OCI-LY7 (cell line): ENCODE results near the gene SLC22A12. TPM values are rescaled to one million over a fixed set of nuclear protein-coding genes. Genes with fewer than 3 reads are reported as not detected.
"Not testable (repeated sequence)": the region's sequence is repeated elsewhere in the genome, so short reads cannot be mapped to it uniquely, and the experiment has no call there.

Experiments
- BruUV-seq: library from RNA; stranded (reverse); fragments of 400-500 nt; replicated peaks from 2 replicates; lab custom pipeline; 2021; lab: Mats Ljungman, UMichigan
- CTCF ChIA-PET: fragments of 300-600 bp; sonication (Branson Sonifier 250); formaldehyde crosslinking; loops from one replicate; lab custom pipeline; 2022; ENCODE audit warnings: antibody characterized with exemption; ENCODE audit not compliant: unreplicated experiment; lab: Charles Lee
- POLR2A ChIA-PET: fragments of 300-600 bp; sonication (Branson Sonifier 250); formaldehyde crosslinking; loops from one replicate; lab custom pipeline; 2022; ENCODE audit warnings: antibody characterized with exemption; lab: Charles Lee
- DNase-seq: peaks from one replicate; pipeline ENCODE4 v3.0.0-alpha.2; 2015; ENCODE audit warnings: low spot score
- H2AFZ ChIP-seq: fragments of 200-600 bp; sonication (generic), shearing (Covaris generic); 2 replicates; pipeline ENCODE4 v1.6.1; 2014; ENCODE audit warnings: mild to moderate bottlenecking, antibody characterized with exemption, low read length, moderate library complexity
- H3K27ac ChIP-seq: fragments of 200-600 bp; sonication (generic); 2 replicates; pipeline ENCODE4 v1.5.1; 2014; ENCODE audit warnings: mixed run types, low read depth, mild to moderate bottlenecking, moderate library complexity, low read length, inconsistent platforms; ENCODE audit not compliant: poor library complexity, severe bottlenecking
- H3K36me3 ChIP-seq: fragments of 200-600 bp; sonication (generic); 2 replicates; pipeline ENCODE4 v1.6.1; 2014; ENCODE audit warnings: mild to moderate bottlenecking, antibody characterized with exemption, low read length, moderate library complexity, mixed read lengths; ENCODE audit not compliant: insufficient read depth
- H3K4me1 ChIP-seq: fragments of 200-600 bp; sonication (generic); 2 replicates; pipeline ENCODE4 v1.5.1; 2014; ENCODE audit warnings: mild to moderate bottlenecking, low read length; ENCODE audit not compliant: insufficient read depth, poor library complexity, severe bottlenecking
- H3K4me2 ChIP-seq: fragments of 200-600 bp; sonication (generic); 2 replicates; pipeline ENCODE4 v1.6.1; 2014; ENCODE audit warnings: mild to moderate bottlenecking, low read length
- H3K4me3 ChIP-seq: fragments of 200-600 bp; sonication (generic); 2 replicates; pipeline ENCODE4 v1.5.1; 2014; ENCODE audit warnings: mild to moderate bottlenecking, low read depth, low read length; ENCODE audit not compliant: poor library complexity, severe bottlenecking
- H3K79me2 ChIP-seq: fragments of 200-600 bp; sonication (generic); 2 replicates; pipeline ENCODE4 v1.6.1; 2016; ENCODE audit warnings: low read depth, mild to moderate bottlenecking, low read length, moderate library complexity, mixed read lengths; ENCODE audit not compliant: insufficient read depth
- H3K9me2 ChIP-seq: fragments of 200-600 bp; sonication (generic); 2 replicates; pipeline ENCODE4 v1.6.1; 2016; ENCODE audit warnings: mild to moderate bottlenecking, low read length, mixed read lengths; ENCODE audit not compliant: insufficient read depth
- H3K9me3 ChIP-seq: fragments of 200-600 bp; sonication (generic); 2 replicates; pipeline ENCODE4 v1.6.1; 2014; ENCODE audit warnings: mild to moderate bottlenecking, mixed run types, low read length, mixed read lengths
- H4K20me1 ChIP-seq: fragments of 200-600 bp; sonication (generic); 2 replicates; pipeline ENCODE4 v1.6.1; 2014; ENCODE audit warnings: mild to moderate bottlenecking, antibody characterized with exemption, low read length, moderate library complexity, mixed read lengths; ENCODE audit not compliant: insufficient read depth
- CTCF ChIP-seq: fragments of 200-600 bp; sonication (generic); conservative IDR thresholded peaks from 2 replicates; pipeline ENCODE4 v1.5.1; 2014; ENCODE audit warnings: mild to moderate bottlenecking, antibody characterized with exemption, low read length, moderate library complexity, mixed read lengths
- EZH2phosphoT487 ChIP-seq: fragments of 200-600 bp; sonication (generic); IDR thresholded peaks from 2 replicates; pipeline ENCODE4 v1.6.1; 2018; ENCODE audit warnings: low read depth, borderline replicate concordance, mild to moderate bottlenecking, mixed run types, antibody characterized with exemption, low read length, moderate library complexity, mixed read lengths
- intact Hi-C: fragments of 100-400 bp; cut with micrococcal nuclease; formaldehyde crosslinking; loops from one replicate; pipeline ENCODE4 v1.10.0; 2022; ENCODE audit not compliant: unreplicated experiment
- total RNA-seq, 2 experiments: library from RNA; depleted of rRNA in 1 of 2; stranded (reverse); fragments of >200 nt in 1 of 2; shearing (Covaris generic) in 1 of 2; gene quantifications; 2 replicates each; pipeline ENCODE4 v1.2.3, GENCODE V29; 2014 to 2022

SLC22A12 gene
- total RNA-seq, 2 experiments from 2014 or later: not detected

- H4K20me1 ChIP-seq: no peaks in the 10 kb centered on the region
- TF ChIP-seq EZH2phosphoT487 (no peak), CTCF (no peak)
- no peak overlapping the region for H3K4me2 ChIP-seq
- no peak overlapping the region for H2AFZ ChIP-seq
- H3K36me3 ChIP-seq: no peaks in the 10 kb centered on the region
- BruUV-seq: no TSS peak
- ChIA-PET CTCF (no interaction called here), POLR2A (no interaction called here)
- no peaks in the 10 kb centered on the region for H3K9me3 ChIP-seq
- H3K4me1 ChIP-seq: peaks cover 4% of the 10 kb centered on the region
- H3K9me2 ChIP-seq: no peaks in the 10 kb centered on the region
- H3K4me3 ChIP-seq: no peak overlapping the region
- DNase-seq: no peak
- intact Hi-C loops: no loop called here
- H3K27ac ChIP-seq: no peak overlapping the region
- no peaks in the 10 kb centered on the region for H3K79me2 ChIP-seq
These were observed 30.8 kb upstream of the SLC22A12 start for GRCh38 chr11:64560139-64560771.

- DNase-seq: no peak
- Histone ChIP-seq H3K9me2 (no peaks in the 10 kb centered on the region), H3K4me2 (no peak overlapping the region), H3K4me3 (no peak overlapping the region), H3K4me1 (peaks cover 3% of the 10 kb centered on the region), H4K20me1 (no peaks in the 10 kb centered on the region), H3K79me2 (no peaks in the 10 kb centered on the region), H3K9me3 (no peaks in the 10 kb centered on the region), H3K27ac (no peak overlapping the region), H3K36me3 (no peaks in the 10 kb centered on the region), H2AFZ (no peak overlapping the region)
- ChIA-PET CTCF (no interaction called here), POLR2A (no interaction called here)
- BruUV-seq: no TSS peak
- TF ChIP-seq CTCF: no peak
- TF ChIP-seq EZH2phosphoT487: no peak
- intact Hi-C loops: no loop called here
These were observed 30.1 kb upstream of the SLC22A12 start for GRCh38 chr11:64560941-64561340.

- H3K27ac ChIP-seq, H3K9me2 ChIP-seq, H3K36me3 ChIP-seq, POLR2A ChIA-PET, DNase-seq, H3K4me2 ChIP-seq, H3K4me3 ChIP-seq, H2AFZ ChIP-seq, H4K20me1 ChIP-seq, intact Hi-C loops, H3K4me1 ChIP-seq, H3K79me2 ChIP-seq, BruUV-seq, CTCF ChIA-PET, H3K9me3 ChIP-seq: not testable (repeated sequence)
These were observed 29.6 kb upstream of the SLC22A12 start for GRCh38 chr11:64561429-64561828.
